ENCODE measurements around the gene NOX4.
"Not testable (repeated sequence)": the region's sequence is repeated elsewhere in the genome, so short reads cannot be mapped to it uniquely, and the experiment has no call there.

NOX4 gene

DNA sequence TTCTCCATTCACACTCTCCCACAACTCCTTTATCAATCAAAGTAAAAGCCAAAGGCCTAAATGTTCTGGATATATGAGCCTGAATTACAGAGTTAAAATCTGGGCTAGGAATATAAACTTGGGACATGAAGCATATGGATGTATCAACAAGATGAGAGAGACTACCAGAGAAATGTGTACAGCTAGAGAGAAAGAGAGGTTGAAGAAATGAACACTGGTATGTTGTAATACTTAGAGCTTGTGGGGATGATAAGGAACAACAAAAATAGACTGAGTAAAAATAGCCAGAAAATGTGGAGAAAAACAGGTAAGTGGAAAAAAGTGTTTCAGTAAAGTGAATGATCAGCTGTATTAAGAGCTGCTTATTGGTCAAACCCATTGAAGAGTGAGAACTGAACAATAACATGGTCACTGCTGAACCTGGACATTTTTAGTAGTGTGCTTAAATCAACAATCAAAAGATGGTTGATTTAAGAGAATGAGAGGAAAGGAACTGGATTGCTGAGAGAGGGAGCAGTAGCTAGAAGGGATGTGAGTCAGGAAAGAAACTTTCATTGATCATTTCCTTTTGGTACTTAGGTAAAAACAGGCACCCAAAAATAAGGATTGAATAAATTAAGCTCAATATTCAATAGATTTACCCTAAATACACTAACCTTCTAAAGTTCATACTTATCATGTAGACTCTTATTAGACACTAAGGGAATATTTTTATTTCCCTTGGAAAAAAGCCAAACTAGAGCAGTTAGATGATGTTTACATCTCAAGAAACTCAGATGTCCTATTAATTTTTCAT lies 111.0 kb downstream of the NOX4 start:
- DNase-seq (ENCODE audit: low read depth in 2 of 2): not testable (repeated sequence)

DNA sequence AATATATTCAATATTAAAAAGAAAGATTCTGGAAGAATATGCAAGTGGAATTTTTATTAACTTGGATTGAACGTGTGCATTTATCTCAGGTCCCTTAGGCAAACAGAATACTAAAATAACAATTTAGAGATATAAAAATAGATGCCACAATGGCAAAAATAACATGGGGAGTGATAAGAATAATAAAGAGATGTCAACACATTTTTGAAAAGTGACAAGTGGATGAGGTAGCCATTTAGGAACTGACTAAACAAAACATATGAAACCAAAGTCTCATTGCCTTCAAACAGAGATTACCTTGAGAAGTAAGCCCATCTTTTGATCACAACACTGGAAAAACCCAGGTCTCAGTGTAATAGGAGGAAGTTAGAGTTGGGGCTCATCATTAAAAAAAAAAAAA lies 112.2 kb downstream of the NOX4 start:
- not testable (repeated sequence) for DNase-seq (ENCODE audit: low read depth in 2 of 2)

DNA sequence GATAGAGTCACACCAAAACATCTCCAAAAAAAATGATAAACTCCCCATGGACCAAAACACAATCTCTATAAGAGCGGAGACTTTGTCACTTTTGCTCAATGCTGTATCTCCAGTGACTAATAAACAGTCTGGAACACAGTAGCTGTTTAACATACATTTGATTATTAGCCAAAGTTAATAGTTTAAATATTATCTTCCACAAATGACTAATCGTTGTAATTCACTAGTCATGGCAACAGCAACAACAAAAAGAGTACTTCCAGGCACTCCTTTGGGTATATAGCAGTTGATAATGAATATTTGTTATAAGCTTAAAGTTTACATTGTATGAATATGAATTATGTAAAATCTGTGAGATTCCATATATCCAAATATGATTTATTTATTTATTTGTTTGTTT lies 121.8 kb downstream of the NOX4 start:
- not testable (repeated sequence) for DNase-seq (ENCODE audit: low read depth in 2 of 2)

DNA sequence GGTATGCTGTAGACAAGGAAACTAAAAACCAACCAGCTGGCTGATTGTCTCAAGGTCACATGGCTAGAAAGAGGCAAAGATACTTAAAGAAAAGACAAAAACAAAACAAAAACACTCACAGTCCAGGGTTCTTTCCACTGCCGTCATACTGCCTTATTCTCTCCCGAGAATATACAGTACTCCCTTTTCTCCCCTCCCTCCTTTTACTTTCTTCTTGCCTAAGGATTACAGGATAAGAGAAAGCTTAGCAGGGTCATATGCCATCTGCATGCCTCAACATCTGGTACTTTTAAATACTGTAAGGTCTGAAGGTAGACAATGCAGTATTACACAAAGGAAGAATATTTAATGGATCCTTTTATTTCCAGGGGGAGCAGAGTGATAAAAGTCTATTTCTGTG lies 126.3 kb downstream of the NOX4 start:
- DNase-seq (ENCODE audit: low read depth in 2 of 2): not testable (repeated sequence)

DNA sequence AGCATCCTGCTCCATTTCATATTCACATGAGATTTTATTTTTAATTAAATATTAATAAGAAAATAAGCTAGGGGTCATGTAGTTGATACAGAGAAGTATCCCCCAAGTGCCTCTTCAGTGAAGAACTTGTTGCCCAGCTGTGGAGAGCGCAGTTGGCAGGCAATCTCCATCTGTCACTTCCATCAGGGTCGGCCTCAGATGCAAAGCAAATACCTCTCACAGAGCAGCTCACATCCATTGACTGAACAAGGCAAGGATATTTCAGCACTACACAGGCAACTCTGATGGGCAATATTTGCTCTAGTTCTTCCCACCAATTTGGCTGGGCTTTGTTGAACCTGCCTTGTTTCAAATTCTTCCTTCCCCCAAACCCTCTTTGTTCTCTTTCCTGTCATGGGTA lies 129.4 kb downstream of the NOX4 start:
- DNase-seq (ENCODE audit: low read depth in 2 of 2): no peak

DNA sequence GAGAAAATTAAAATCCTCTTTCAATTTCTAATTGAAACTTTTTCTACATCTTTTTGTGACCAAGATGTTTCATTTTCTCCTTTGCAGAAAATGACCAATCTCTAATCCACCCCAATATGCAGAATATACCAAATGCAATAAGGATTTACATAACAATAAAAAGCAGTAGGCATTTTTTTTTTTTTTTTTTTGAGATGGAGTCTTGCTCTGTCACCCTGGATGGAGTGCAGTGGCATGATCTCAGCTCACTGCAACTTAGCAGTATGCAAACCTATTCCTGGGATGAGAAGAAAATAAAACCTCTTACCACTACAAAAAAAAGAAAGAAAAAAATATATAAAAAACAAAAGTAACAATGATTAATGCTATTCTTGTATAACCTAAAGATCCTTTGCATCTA lies 132.0 kb downstream of the NOX4 start:
- DNase-seq (ENCODE audit: low read depth in 2 of 2): not testable (repeated sequence)

DNA sequence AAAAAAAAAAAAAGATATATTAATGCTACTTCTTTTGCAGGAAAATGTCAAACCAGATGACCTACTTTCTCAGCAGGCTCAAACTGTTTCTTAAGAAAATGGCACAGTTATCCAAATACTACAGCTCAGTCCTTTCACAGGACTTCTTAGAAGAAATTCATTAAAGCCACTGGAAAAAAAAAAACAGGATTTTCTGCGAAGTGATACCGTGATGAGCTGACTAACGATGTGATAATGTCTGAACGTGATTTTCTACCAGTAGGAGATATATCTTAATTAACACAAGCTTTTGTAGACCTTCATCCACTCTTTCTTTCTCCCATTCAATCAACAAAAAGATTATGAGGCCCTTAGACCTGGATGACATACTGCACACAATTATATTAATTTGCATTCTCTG lies 132.4 kb downstream of the NOX4 start:
- DNase-seq (ENCODE audit: low read depth in 2 of 2): no peak

DNA sequence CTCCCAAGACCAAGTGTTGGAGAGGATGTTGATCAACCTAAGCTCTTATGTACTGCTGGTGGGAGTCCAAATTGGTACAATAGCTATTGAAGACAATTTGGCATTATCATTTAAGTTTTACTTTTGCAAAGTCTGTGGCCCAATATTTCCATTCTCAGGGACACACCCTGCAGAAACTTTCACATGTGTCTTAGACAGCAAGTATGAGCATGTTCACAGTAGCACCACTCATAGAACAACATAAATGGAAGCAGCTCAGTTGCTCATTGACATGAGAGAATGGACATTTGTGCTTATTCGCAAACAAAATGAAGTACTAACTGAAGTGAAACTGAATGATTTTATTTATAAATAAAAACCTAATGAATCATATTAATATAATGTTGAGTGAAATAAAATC lies 135.5 kb downstream of the NOX4 start:
- DNase-seq (ENCODE audit: low read depth in 2 of 2): no peak

DNA sequence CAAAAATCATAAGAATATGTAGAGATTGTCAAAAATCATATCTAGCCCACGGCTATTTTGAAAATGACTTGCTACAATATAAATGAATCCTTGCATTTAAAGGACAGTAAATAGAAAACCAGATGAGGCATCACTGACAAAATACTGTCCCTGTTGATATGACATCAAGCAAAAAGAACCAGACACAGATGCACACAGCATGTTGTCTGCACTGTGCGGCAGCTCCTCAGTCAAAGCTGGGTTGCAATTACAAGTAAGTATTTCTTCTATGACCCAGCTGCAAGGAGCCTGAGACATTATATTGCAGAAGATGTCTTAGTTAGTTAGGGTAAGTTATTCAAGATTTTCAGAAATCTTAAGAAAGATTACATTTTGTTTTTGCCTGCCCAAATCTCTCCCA lies 136.7 kb downstream of the NOX4 start:
- not testable (repeated sequence) for DNase-seq (ENCODE audit: low read depth in 2 of 2)

DNA sequence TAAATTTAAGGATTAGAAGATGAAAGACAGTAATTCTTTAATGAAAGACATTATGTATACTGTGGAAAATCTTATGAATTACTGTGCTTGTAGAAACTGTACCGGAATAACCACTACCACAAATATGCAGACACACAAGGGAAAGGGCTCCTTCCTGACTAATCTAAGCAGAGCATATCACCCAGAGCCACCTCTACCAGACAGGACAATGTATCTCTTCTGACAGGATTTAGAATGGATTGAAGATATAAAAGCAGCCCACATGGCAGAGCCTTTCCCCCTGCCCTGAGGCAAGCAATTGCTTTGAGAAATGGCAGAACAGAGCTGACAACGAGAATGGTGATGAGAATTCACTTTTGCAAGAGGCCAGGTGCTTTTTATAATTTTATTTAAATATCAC lies 144.1 kb downstream of the NOX4 start:
- no peak for DNase-seq (ENCODE audit: low read depth in 2 of 2)

DNA sequence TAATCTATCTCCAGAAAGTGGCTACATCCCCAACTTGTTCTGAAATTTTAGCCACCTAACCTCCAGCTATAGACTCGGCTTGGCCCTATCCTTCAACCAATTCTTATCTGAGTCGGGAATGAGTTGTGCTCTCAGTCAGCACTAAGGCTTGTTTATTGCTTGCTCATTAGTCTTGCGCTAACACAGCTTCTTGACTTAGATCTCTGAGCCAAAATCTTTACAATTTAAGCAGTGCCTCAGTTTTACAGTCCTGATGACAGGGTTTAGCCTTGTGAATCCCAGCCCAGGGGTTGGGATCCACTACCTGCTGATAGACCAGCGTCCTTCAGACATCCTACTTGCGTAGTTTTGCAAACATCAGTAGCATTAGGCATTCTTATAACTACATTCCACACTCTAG lies 144.6 kb downstream of the NOX4 start:
- no peak for DNase-seq (ENCODE audit: low read depth in 2 of 2)

DNA sequence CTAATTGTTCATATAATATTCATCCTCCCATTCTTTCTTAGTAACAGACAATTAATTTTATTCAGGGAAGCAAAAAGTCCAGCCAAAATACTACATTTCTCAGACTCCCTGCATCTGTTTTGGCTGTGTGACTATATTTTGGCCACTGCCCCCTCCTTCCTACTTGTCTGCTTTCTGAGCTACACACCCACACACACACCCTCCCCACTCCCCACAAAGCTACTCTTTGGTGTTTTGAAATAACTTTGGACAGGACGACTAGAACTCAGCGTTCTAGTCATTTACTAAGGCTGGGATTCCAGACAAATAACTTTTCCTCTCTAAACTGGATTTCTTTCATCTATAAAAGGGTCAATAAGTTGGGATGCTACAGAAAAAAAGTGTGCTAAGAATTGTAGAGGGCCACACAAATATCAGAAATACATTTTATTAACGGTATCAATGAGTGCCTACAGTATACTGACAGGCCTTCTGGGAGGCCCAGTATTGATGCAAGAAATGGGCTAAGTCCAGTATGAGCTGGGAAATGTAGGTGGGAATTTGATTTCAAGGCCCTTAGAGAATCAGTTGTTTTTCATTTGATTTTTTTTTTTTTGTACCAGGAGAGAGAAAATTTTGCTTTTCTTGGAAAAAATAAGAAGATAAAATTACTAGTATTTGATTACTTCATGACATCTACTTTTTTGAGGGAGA lies 148.1 kb downstream of the NOX4 start:
- DNase-seq (ENCODE audit: low read depth in 2 of 2): not testable (repeated sequence)

DNA sequence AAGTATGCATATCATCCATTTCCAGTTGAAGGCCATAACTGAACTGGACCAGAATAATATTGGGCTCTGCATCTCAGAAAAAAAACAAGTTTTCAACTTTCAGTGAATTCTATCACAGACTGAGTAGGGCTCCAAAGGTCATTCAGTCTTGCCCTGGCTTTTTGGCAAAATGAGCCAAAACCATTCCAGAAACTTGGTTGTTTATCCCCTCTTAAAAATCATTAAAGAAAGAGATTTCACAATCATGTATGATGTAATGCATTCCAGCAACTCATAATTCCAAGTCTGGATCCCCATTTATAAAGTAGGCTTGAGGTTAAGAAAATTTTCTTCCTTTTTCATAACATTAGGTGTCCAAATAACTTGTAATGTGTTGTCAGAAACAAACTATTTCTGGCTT lies 150.7 kb downstream of the NOX4 start:
- not testable (repeated sequence) for DNase-seq (ENCODE audit: low read depth in 2 of 2)

DNA sequence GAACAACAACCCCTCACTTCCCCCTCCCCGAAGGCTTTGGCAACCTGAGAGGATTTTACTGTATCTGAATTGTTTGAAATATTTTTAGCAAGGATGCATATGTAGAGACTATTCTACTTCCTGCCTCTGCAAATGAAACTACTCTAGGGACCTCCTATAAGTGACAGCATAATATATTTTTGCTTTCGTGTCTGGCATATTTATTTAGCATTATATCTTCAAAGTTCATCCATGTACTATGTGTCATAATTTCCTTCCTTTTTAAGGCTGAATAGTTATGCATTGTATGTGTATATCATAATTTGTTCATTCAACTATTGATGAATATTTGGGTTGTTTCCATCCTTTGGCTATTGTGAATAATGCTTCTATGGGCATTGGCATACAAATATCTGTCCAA lies 153.1 kb downstream of the NOX4 start:
- not testable (repeated sequence) for DNase-seq (ENCODE audit: low read depth in 2 of 2)

DNA sequence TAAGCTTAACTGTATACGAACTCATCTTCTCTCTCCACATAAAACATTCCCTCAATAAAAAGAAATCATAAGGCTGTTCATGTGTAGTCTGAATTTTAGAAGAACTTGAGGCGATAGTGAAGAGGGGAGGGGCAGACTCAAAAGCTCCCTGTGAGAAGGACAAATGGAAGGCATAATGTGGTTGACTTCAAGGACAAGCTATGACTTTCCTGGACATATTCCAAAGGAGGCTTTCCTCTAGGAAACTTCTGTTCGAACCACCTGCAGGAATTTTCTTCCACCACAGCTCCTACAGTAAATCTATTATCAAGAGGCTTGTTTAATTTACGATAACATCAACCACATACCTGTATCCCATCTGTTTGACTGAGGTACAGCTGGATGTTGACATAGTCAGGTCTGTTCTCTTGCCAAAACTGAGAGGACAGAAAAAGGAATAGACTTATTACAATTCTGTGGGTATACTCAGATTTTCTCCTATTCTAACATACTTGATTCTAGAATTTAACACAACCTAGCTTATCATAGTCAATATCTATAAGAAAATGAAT lies 154.0 kb downstream of the NOX4 start:
- not testable (repeated sequence) for DNase-seq (ENCODE audit: low read depth in 2 of 2)

DNA sequence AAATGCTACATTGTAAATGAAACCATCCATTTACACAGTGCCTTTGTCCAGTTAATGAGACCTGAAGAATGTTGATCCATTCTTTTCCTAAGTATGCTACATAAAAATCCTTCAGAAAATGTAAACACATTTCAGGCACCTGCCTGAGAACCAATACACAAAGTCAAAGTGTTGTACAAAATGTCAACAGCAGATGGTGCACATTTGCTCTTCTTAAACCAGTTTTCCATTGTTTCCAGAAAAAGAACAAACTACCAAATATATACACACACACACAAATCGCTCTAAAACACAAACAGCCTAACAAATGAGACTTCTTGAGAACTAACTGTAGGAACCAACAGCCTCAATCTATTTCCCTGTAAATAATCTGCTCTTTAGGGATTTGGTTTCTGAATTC lies 157.5 kb downstream of the NOX4 start:
- DNase-seq (ENCODE audit: low read depth in 2 of 2): not testable (repeated sequence)

DNA sequence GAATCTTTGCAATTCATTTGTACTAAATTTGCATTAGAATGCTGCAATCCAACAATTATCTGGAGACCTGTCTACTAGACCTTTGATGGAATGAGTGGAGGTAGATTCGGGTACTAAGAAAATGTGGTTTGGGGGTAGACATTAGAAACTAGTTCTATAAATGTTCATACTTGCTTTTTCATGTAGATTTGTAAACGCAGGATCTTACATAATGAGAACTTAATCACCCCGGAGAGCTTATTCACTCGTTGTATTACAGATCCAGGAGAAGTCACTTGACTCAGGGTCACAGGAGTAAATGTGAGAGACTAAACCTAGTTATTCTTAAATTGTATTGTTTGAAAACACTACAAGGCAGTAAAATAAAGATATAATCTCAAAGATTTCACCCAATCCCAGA lies 159.2 kb downstream of the NOX4 start:
- DNase-seq (ENCODE audit: low read depth in 2 of 2): not testable (repeated sequence)

DNA sequence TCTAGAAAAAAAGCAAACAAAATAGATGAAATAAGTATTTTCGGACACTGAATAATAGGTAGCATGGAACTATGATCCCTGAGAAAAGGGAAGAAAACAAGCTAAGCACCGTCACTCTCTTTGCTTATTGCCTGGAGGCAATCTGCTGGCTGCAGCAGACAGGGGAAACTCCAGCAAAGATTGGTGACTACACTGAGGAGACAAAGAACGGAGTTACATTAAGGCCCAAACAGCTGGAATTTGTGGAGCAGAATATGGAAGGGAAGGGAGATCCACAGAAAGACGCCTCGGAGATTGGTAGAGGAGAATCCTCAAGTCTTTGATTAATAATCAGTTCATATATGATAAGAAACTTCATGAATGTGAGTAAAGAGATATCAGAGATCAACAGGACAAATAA lies 163.3 kb downstream of the NOX4 start:
- no peak for DNase-seq (ENCODE audit: low read depth in 2 of 2)

DNA sequence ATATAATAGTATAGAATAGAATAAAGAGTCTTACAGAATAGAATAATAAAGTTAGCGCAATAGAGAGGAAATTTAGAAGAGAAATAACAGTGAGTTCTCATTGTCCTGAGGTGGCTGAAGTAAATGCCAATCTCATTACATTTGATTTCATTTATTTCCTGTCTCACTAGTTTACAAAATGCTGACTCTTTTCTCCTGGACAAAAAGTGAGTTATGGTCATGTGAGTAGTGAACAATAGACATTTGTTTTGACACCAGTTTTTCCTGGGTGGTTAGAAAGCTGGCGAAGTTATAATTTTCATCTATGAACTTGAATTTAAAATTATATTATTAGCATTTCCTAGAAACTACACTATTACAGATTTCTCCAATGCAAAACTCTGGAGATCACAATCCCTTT lies 169.8 kb downstream of the NOX4 start:
- no peak for DNase-seq (ENCODE audit: low read depth in 2 of 2)

DNA sequence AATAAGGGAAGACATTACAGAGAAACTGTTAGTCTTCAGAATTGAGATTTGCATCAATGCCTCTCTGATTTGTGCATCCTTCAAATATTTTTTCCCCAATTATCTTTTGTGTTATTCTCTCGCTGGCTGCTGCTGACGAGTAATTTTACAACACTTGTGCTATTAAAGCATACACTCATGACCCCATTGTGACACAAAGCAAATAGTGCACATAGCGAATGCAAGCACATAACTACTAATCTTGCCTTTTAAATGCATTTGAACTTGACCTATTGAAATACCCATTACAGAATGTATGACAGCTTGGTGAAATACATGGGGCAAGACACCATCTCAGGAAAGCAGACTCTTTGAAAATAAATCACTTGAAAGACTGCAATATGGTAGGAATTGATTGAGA lies 180.6 kb downstream of the NOX4 start:
- not testable (repeated sequence) for DNase-seq (ENCODE audit: low read depth in 2 of 2)

DNA sequence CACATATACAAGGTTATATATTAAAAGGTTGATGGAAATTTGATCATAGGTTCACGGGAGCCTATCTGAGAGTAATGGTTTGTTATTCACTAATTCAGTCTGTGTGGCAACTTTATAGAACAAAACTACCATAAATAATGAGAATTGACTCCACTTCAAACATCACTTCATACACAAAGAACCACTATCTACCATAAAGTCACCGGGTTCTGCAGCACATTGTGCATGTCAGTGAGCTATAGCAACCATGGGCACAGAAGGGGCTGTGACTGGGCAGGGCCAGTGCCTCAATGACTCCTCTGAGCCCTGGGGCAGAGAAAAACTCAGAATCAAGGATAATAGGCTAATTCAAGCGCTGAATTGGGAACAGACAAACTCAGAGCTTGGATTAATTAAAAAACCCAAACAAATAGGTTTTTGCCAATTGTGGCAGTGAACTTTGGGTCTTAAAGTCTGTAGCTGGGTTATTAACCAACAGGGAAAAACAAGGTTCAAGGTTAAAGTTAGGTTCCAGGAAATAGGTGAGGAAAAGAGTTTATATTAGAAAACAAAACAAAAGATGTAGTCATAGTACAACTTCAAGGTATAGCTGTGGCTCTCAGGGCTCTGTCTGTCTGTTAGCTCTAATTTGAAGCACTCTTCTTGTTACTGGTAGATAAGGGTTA lies 181.7 kb downstream of the NOX4 start:
- not testable (repeated sequence) for DNase-seq (ENCODE audit: low read depth in 2 of 2)

DNA sequence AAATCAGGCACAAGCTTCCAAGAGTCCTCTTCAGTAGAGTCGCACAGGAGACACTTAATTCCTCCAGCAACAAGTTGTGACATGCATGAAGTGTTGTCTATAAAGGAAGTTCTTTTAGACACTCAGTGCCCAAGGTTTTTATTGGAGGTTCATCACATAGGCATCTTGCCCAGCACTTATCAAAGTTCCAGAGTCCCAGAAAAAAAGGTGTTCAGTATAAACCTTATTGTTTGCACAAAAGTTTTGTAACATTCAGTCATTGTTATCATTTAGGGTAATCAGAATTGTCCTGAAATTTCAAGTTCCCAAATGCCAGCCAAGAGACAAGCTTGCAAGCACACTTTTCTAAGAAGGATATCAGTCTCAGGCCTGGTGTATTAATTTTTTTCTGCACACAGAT lies 182.9 kb downstream of the NOX4 start:
- DNase-seq (ENCODE audit: low read depth in 2 of 2): not testable (repeated sequence)
